Kidney epithelial cell (primary cell): Measurements from ENCODE around the gene PEX3. TPM values are rescaled to one million over a fixed set of nuclear protein-coding genes. Genes with fewer than 3 reads are reported as not detected.

Experiments
- DNase-seq: peaks from one replicate; pipeline ENCODE4 v3.0.0-alpha.2; 2010; ENCODE audit warnings: low read depth
- H3K27me3 ChIP-seq: 2 replicates; pipeline ENCODE4 v1.6.0; 2011; ENCODE audit warnings: low read length; ENCODE audit not compliant: control insufficient read depth, insufficient read depth
- H3K36me3 ChIP-seq: 2 replicates; pipeline ENCODE4 v1.5.1; 2011; ENCODE audit warnings: low read length; ENCODE audit not compliant: control insufficient read depth, insufficient read depth
- H3K4me3 ChIP-seq: 2 replicates; pipeline ENCODE4 v1.5.1; 2011; ENCODE audit warnings: low read depth, mild to moderate bottlenecking, control low read depth, low read length
- CTCF ChIP-seq: IDR thresholded peaks from 2 replicates; pipeline ENCODE4 v1.5.1; 2011; ENCODE audit warnings: mild to moderate bottlenecking, moderate library complexity, low read length, control low read depth, inconsistent platforms; ENCODE audit not compliant: insufficient read depth, poor library complexity, severe bottlenecking
- total RNA-seq: library from RNA; depleted of rRNA; stranded (reverse); fragments of >200 nt; gene quantifications from 2 replicates; pipeline ENCODE4 v1.2.3, GENCODE V29; 2015

The PEX3 gene
- total RNA-seq, 1 donor from 2014 or later: 11.4 TPM

GRCh38 chr6:143476545-143476944, 25.9 kb downstream of the PEX3 start:
- no peak for DNase-seq
- TF ChIP-seq CTCF: no peak
- no peaks in the 10 kb centered on the region for H3K36me3 ChIP-seq
- no peak overlapping the region for H3K4me3 ChIP-seq
- H3K27me3 ChIP-seq: no peaks in the 10 kb centered on the region

- no peaks in the 10 kb centered on the region for H3K36me3 ChIP-seq
- TF ChIP-seq CTCF: no peak
- H3K4me3 ChIP-seq: no peak overlapping the region
- DNase-seq: no peak
- H3K27me3 ChIP-seq: no peaks in the 10 kb centered on the region
Measured at GRCh38 chr6:143478479-143479062, 28.0 kb downstream of the PEX3 start.

GRCh38 chr6:143482593-143482992, 32.0 kb downstream of the PEX3 start:
- TF ChIP-seq CTCF: no peak
- no peak for DNase-seq
- H3K36me3 ChIP-seq: no peaks in the 10 kb centered on the region
- H3K4me3 ChIP-seq: no peak overlapping the region
- H3K27me3 ChIP-seq: no peaks in the 10 kb centered on the region

GRCh38 chr6:143485967-143486366, 35.4 kb downstream of the PEX3 start:
- no peak for DNase-seq
- no peak for TF ChIP-seq CTCF
- H3K4me3 ChIP-seq: no peak overlapping the region
- no peaks in the 10 kb centered on the region for H3K27me3 ChIP-seq
- no peaks in the 10 kb centered on the region for H3K36me3 ChIP-seq

GRCh38 chr6:143486752-143487151, 36.1 kb downstream of the PEX3 start:
- no peak overlapping the region for H3K4me3 ChIP-seq
- no peaks in the 10 kb centered on the region for H3K27me3 ChIP-seq
- no peaks in the 10 kb centered on the region for H3K36me3 ChIP-seq
- TF ChIP-seq CTCF: no peak
- no peak for DNase-seq

- no peaks in the 10 kb centered on the region for H3K36me3 ChIP-seq
- TF ChIP-seq CTCF: no peak
- no peak overlapping the region for H3K4me3 ChIP-seq
- H3K27me3 ChIP-seq: no peaks in the 10 kb centered on the region
- no peak for DNase-seq
Measured at GRCh38 chr6:143490244-143490643, 39.6 kb downstream of the PEX3 start.
